ENCODE measurements around the gene CFAP97D2.

DNA sequence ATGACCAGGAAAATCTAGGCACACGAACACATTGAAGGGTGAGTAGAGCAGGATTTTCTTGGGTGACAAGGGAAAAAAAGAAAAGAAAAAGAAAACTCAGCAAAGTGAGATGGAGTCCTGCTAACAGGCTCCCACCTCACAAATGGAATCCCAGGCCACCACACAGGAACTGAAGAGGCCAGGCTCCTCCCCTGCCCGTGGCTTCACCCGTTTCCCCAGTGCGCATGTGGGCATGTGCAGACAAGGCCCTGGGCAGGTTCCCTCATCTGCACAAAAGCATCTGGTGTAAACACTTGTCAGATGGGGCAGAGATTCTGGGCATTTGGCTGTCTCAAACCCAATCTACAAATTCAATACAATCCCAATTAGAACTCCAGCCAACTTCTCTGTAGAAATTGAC lies 24.5 kb downstream of the CFAP97D2 start:
- TF ChIP-seq CTCF (IDR thresholded peaks at IDR 0.05) (no peak), POLR2A (IDR thresholded peaks at IDR 0.05) (no peak)

All from vagina (tissue), 2 donors.